ENCODE data around the gene PML.

- TF ChIP-seq CTCF (IDR thresholded peaks at IDR 0.05) (no peak), POLR2A (IDR thresholded peaks at IDR 0.05) (no peak)
These were observed 40.0 kb upstream of the PML start for GRCh38 chr15:73954188-73955145.
